ENCODE data around the gene OLFML1.

- TF ChIP-seq POLR2A (IDR thresholded peaks at IDR 0.05), result no peak
- no peak for TF ChIP-seq CTCF (IDR thresholded peaks at IDR 0.05 in 4 of 5, conservative IDR thresholded peaks at IDR 0.05 in 1 of 5)
Observed at GRCh38 chr11:7527029-7527428, 41.7 kb downstream of the OLFML1 start.

All from gastrocnemius medialis (tissue), 4 donors.